Progenitor cell of endocrine pancreas (in vitro differentiated cells): ENCODE results near the gene RFX2. TPM values are rescaled to one million over a fixed set of nuclear protein-coding genes. Genes with fewer than 3 reads are reported as not detected.

ENCODE experiments used
- DNase-seq: peaks from one replicate; pipeline ENCODE4 v3.0.0; 2021; ENCODE audit warnings: low spot score; ENCODE audit not compliant: unreplicated experiment
- H3K27ac Mint-ChIP-seq: 2 replicates; pipeline ENCODE4 v1.8.0; 2021; ENCODE audit warnings: mild to moderate bottlenecking, moderate library complexity, mixed read lengths
- H3K27me3 Mint-ChIP-seq: 2 replicates; pipeline ENCODE4 v1.8.0; 2021; ENCODE audit warnings: mixed read lengths
- H3K36me3 Mint-ChIP-seq: 2 replicates; pipeline ENCODE4 v1.8.0; 2022; ENCODE audit warnings: mixed read lengths; ENCODE audit not compliant: insufficient read depth
- H3K4me1 Mint-ChIP-seq: 2 replicates; pipeline ENCODE4 v1.8.0; 2021; ENCODE audit warnings: low read depth, mixed read lengths
- H3K4me3 Mint-ChIP-seq: 2 replicates; pipeline ENCODE4 v1.8.0; 2021; ENCODE audit warnings: low read depth, mild to moderate bottlenecking, moderate library complexity, mixed read lengths
- H3K9me3 Mint-ChIP-seq: 2 replicates; pipeline ENCODE4 v1.8.0; 2021; ENCODE audit warnings: low read depth, mixed read lengths
- total RNA-seq: library from RNA; stranded (reverse); gene quantifications from 2 replicates; pipeline ENCODE4 v1.2.1, GENCODE V29; 2021
- TF ChIP-seq, protein P1 (sequence below): fragments of 200-600 bp; sonication (generic); IDR thresholded peaks from one replicate; pipeline ENCODE4 v1.5.0; 2021; ENCODE audit warnings: antibody characterized with exemption, mild to moderate bottlenecking; ENCODE audit not compliant: unreplicated experiment

The RFX2 gene
- total RNA-seq, 1 donor from 2014 or later, result 24.2 TPM

DNA sequence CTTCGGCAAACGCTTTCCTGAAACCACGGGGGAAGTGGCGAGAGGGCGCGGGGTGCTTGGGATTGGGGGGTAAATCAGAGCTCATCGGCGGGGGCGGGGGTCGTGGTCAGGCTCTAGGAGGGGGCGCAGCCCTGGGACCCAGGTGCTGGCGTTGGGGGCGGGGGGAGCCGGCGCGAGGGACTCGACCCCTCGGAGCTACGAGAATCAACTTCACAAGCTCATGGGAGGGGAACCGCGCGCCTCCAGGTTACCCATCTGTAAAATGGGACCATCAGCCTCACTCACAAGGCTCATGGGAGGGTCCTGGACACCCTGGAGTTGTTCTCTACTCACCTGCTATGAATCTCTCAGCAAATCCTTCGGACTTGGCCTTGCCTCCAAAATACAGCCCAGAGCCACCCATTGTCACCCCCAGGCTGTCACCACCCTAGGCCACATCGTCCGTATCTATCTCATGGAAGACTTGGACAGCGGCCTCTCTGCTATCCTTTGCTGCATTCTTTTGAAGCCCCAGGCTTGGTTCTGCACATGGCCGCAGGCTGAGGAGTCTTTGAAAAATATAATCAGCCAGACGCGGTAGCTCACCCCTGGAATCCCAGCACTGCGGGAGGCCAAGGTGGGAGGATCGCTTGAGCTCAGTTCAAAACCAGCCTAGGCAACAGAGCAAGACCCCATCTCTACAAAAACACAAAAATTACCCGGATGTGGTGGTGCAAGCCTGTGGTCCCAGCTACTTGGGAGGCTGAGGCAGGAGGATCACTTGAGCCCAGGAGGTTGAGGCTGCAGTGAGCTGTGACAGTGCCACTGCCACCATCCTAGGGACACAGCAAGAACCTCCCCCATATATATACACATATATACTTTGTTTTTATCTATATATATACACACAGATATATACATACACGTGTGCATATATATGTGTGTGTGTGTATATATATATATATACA, 131.4 kb downstream of the RFX2 start:
- Mint-ChIP-seq H3K36me3 (peaks cover 2% of the 10 kb centered on the region), H3K27ac (peak overlapping the region; percentile 96), H3K4me1 (peaks cover 33% of the 10 kb centered on the region), H3K9me3 (no peaks in the 10 kb centered on the region), H3K4me3 (peak overlapping the region; percentile 93), H3K27me3 (no peaks in the 10 kb centered on the region)
- TF ChIP-seq, protein P1, sequence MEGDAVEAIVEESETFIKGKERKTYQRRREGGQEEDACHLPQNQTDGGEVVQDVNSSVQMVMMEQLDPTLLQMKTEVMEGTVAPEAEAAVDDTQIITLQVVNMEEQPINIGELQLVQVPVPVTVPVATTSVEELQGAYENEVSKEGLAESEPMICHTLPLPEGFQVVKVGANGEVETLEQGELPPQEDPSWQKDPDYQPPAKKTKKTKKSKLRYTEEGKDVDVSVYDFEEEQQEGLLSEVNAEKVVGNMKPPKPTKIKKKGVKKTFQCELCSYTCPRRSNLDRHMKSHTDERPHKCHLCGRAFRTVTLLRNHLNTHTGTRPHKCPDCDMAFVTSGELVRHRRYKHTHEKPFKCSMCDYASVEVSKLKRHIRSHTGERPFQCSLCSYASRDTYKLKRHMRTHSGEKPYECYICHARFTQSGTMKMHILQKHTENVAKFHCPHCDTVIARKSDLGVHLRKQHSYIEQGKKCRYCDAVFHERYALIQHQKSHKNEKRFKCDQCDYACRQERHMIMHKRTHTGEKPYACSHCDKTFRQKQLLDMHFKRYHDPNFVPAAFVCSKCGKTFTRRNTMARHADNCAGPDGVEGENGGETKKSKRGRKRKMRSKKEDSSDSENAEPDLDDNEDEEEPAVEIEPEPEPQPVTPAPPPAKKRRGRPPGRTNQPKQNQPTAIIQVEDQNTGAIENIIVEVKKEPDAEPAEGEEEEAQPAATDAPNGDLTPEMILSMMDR, result no peak
- no peak for DNase-seq

DNA sequence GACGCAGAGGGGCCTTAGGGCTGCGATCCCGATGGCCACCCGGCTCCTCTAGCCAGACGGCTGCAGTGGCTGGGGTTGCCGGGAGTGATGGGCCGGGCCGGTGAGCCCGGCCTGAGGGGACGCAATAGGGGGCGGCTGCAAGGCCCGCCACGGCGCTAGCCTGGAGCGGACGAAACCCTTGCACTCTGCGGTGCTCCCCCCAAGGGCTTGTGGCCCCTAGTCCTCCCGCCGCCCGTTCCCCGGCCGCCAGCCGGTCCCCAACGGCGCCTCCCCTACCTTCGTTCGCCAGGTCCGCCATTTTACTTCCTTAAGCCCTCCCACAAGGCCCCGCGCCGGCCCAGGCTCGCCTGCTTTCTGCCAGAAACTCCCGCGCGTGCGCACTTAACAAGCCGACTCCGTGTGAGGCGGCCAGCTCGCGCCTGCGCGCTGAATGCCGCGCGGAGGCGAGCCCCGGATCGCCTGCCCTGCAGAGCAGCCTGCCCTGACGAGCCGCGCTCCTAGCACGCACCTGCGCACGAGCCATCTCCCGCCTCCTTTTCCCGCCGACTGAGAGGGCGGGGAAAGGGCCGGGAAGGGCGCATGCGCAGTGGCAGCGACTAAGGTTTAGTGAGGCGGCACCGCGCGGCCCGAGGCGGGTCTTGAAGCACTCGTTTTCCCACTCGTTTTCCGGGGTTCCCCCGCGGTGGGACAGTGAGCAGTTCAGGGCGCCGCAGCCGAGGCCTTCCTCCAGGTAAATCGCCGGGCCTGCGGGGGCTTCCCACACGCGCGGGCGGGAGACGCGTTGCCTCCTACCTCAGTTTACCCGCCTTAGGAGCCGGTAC, 132.3 kb downstream of the RFX2 start, which contains the start of gene RANBP3:
RANBP3 (minus strand) TSS at position 356 of the 821 bp plus-strand sequence; CDS start at position 298, 58 bp downstream.
- H3K4me1 Mint-ChIP-seq, result peaks cover 31% of the 10 kb centered on the region
- peak; percentile 99 for DNase-seq
- H3K27ac Mint-ChIP-seq, result peak within 1 kb of the TSS; percentile 96
- H3K36me3 Mint-ChIP-seq, result peaks cover 2% of the 10 kb centered on the region
- TF ChIP-seq, protein P1, result no peak
- H3K27me3 Mint-ChIP-seq, result no peaks in the 10 kb centered on the region
- H3K9me3 Mint-ChIP-seq, result no peaks in the 10 kb centered on the region
- peak within 1 kb of the TSS; percentile 93 for H3K4me3 Mint-ChIP-seq

DNA sequence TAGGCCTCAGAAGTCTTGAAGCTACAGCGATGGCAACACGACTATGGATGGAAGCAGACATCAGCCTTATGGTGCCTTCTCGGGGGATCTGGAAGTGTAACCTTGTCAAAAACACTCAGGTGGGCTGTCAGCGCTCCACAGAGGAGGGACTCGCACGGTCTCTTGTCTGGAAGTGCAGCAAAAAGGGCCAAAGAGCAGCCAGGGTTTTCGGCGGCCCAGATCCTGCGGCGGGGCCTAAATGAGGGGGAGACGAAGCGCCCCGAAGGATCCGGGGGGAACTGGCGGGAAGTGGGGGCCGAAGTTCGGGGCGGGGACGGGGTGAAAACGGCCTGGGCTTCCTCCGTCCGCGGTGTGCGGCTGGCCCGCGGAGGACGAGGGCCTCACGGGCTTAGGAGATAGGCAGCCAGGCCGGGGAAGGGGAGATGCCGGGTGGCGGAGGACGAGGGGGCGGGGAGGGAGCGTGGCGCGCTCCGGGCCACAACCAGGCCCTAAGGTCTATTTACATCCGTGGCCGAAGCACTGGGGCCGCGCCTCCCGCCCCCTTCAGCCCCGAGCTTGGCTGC, 133.0 kb downstream of the RFX2 start:
- H3K27me3 Mint-ChIP-seq, result no peaks in the 10 kb centered on the region

DNA sequence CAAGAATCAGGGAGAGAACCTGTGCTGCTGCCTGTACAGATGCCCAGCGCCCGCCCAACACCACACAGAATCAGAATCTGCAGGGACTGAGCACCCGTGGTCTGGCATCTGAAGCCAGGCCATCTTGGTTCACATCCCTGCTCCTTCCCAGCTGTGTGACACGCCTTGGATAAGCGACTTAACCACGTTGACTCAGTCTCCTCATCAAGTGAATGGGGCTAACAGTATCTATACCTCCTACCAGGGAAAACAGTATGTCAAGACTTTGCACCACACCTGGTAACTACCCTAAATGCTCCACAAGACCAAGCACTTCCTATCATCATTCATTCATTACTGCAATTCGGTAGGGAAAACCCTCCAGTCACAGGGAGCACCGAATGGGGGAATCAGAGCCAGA, 133.5 kb downstream of the RFX2 start:
- H3K4me1 Mint-ChIP-seq, result peaks cover 30% of the 10 kb centered on the region
- DNase-seq, result no peak
- H3K4me3 Mint-ChIP-seq, result peak overlapping the region; percentile 93
- H3K27ac Mint-ChIP-seq, result peak overlapping the region; percentile 94
- no peaks in the 10 kb centered on the region for H3K9me3 Mint-ChIP-seq
- TF ChIP-seq, protein P1, result no peak
- H3K27me3 Mint-ChIP-seq, result no peaks in the 10 kb centered on the region
- H3K36me3 Mint-ChIP-seq, result peaks cover 2% of the 10 kb centered on the region

More for the DNA sequence above, 133.0 kb downstream of the RFX2 start:
- H3K9me3 Mint-ChIP-seq, result no peaks in the 10 kb centered on the region
- no peak for DNase-seq
- peaks cover 30% of the 10 kb centered on the region for H3K4me1 Mint-ChIP-seq
- peaks cover 2% of the 10 kb centered on the region for H3K36me3 Mint-ChIP-seq
- H3K4me3 Mint-ChIP-seq, result peak overlapping the region; percentile 93
- TF ChIP-seq, protein P1, result no peak
- peak overlapping the region; percentile 94 for H3K27ac Mint-ChIP-seq

DNA sequence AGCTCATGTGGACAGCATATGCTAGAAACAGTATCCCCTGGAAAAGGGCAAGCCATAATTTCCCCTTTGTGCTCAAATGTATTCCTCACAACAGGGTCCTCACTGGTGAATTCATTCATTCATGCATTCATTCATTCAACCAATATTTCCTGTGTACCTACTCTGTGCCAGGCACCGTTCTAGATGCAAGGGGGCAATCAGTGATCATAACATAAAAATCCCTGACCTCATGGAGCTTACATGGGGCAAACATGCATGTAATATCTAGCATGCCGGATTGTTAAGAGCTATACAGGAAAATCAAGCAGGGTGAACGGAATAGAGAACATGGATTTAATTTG, 134.9 kb downstream of the RFX2 start:
- TF ChIP-seq, protein P1, result no peak
- H3K27ac Mint-ChIP-seq, result peak overlapping the region; percentile 47
- peaks cover 30% of the 10 kb centered on the region for H3K4me1 Mint-ChIP-seq
- H3K36me3 Mint-ChIP-seq, result peaks cover 2% of the 10 kb centered on the region
- peak overlapping the region; percentile 93 for H3K4me3 Mint-ChIP-seq
- H3K9me3 Mint-ChIP-seq, result no peaks in the 10 kb centered on the region
- H3K27me3 Mint-ChIP-seq, result no peaks in the 10 kb centered on the region
- no peak for DNase-seq
